NB4 (cell line): ENCODE data around the gene PDE7B.

ENCODE experiments used
- CTCF ChIP-seq: IDR thresholded peaks from one replicate; pipeline ENCODE4 v1.5.1; 2012; ENCODE audit warnings: low read depth, low read length
- POLR2A ChIP-seq: IDR thresholded peaks from 2 replicates; pipeline ENCODE4 v1.6.1; 2011; ENCODE audit warnings: mild to moderate bottlenecking; ENCODE audit not compliant: insufficient read length; ENCODE audit errors: extremely low read depth

DNA sequence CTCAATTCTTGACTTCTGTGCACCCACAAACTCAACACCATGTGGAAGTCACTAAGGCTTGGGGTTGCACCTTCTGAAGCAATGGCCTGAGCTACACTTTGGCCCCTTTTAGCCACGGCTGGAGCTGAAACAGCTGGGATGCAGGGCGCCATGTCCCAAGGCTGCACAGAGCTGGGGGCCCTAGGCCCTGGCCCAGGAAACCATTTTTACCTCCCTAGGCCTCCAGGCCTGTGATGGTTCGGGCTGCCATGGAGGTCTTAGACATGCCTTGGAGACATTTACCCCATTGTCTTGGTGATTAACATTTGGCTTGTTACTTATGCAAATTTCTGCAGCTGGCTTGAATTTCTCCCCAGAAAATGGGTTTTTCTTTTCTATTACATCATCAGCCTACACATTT, 311.8 kb downstream of the PDE7B start:
- TF ChIP-seq CTCF (no peak), POLR2A (no peak)
